ENCODE results near the gene TMEM95.
"Not testable (repeated sequence)": the region's sequence is repeated elsewhere in the genome, so short reads cannot be mapped to it uniquely, and the experiment has no call there.

Gene TMEM95

GRCh38 chr17:7323731-7324437 lies 31.1 kb upstream of the TMEM95 start:
- no peak for DNase-seq (ENCODE audit: low read depth, low spot score)

GRCh38 chr17:7324438-7324779 lies 30.5 kb upstream of the TMEM95 start:
- no peak for DNase-seq (ENCODE audit: low read depth, low spot score)

GRCh38 chr17:7325031-7325528 lies 29.9 kb upstream of the TMEM95 start:
- no peak for DNase-seq (ENCODE audit: low read depth, low spot score)

GRCh38 chr17:7326186-7326585 lies 28.8 kb upstream of the TMEM95 start:
- no peak for DNase-seq (ENCODE audit: low read depth, low spot score)

- DNase-seq (ENCODE audit: low read depth, low spot score) = no peak
Measured at GRCh38 chr17:7327056-7327455, 27.9 kb upstream of the TMEM95 start.

GRCh38 chr17:7327501-7327900 lies 27.5 kb upstream of the TMEM95 start:
- no peak for DNase-seq (ENCODE audit: low read depth, low spot score)

GRCh38 chr17:7328009-7328408 lies 26.9 kb upstream of the TMEM95 start:
- no peak for DNase-seq (ENCODE audit: low read depth, low spot score)

GRCh38 chr17:7328840-7329373 lies 26.0 kb upstream of the TMEM95 start, which contains the start of gene NEURL4:
TSS of gene NEURL4 (minus strand) at chr17:7329335. CDS start at chr17:7329312, 23 bp downstream.
- no peak for DNase-seq (ENCODE audit: low read depth, low spot score)

- DNase-seq (ENCODE audit: low read depth, low spot score) = peak; percentile 98
Measured at GRCh38 chr17:7329374-7329996, 25.5 kb upstream of the TMEM95 start.

- DNase-seq (ENCODE audit: low read depth, low spot score) = peak; percentile 57
Measured at GRCh38 chr17:7329997-7330637, 24.8 kb upstream of the TMEM95 start.

GRCh38 chr17:7330638-7331015 lies 24.3 kb upstream of the TMEM95 start:
- no peak for DNase-seq (ENCODE audit: low read depth, low spot score)

GRCh38 chr17:7332111-7332510 lies 22.8 kb upstream of the TMEM95 start:
- no peak for DNase-seq (ENCODE audit: low read depth, low spot score)

GRCh38 chr17:7332600-7333069 lies 22.3 kb upstream of the TMEM95 start:
- not testable (repeated sequence) for DNase-seq (ENCODE audit: low read depth, low spot score)

- no peak for DNase-seq (ENCODE audit: low read depth, low spot score)
Measured at GRCh38 chr17:7334938-7335538, 19.9 kb upstream of the TMEM95 start.

GRCh38 chr17:7335765-7336164 lies 19.2 kb upstream of the TMEM95 start:
- DNase-seq (ENCODE audit: low read depth, low spot score) = not testable (repeated sequence)

- DNase-seq (ENCODE audit: low read depth, low spot score) = no peak
Measured at GRCh38 chr17:7336240-7337175, 18.4 kb upstream of the TMEM95 start, which contains the start of gene ACAP1. TSS of gene ACAP1 (plus strand) at chr17:7336529. CDS start at chr17:7336735, 206 bp downstream.

- DNase-seq (ENCODE audit: low read depth, low spot score) = not testable (repeated sequence)
Measured at GRCh38 chr17:7337600-7337999, 17.4 kb upstream of the TMEM95 start.

GRCh38 chr17:7340179-7340578 lies 14.8 kb upstream of the TMEM95 start:
- no peak for DNase-seq (ENCODE audit: low read depth, low spot score)

- DNase-seq (ENCODE audit: low read depth, low spot score) = no peak
Measured at GRCh38 chr17:7341842-7342241, 13.1 kb upstream of the TMEM95 start.

GRCh38 chr17:7343250-7343649 lies 11.7 kb upstream of the TMEM95 start:
- DNase-seq (ENCODE audit: low read depth, low spot score) = no peak

Data from smooth muscle cell of the brain vasculature (primary cell).